Neural progenitor cell (in vitro differentiated cells): Measurements from ENCODE around the gene ITGB8. TPM values are rescaled to one million over a fixed set of nuclear protein-coding genes. Genes with fewer than 3 reads are reported as not detected.

ENCODE experiments used
- DNase-seq: peaks from one replicate; pipeline ENCODE4 v3.0.0-alpha.2; 2016; ENCODE audit warnings: low spot score
- H2AFZ ChIP-seq: fragments of 200-600 bp; sonication (generic); replicated peaks from 2 replicates; pipeline ENCODE4 v1.6.1; 2016; ENCODE audit warnings: antibody characterized with exemption
- H3F3A ChIP-seq: fragments of 200-600 bp; sonication (generic); 2 replicates; pipeline ENCODE4 v1.6.1; 2016; ENCODE audit warnings: antibody characterized with exemption, low read depth
- H3K27ac ChIP-seq: fragments of 200-600 bp; sonication (generic); 2 replicates; pipeline ENCODE4 v1.5.1; 2016; ENCODE audit warnings: mild to moderate bottlenecking
- H3K27me3 ChIP-seq: fragments of 200-600 bp; sonication (generic); 2 replicates; pipeline ENCODE4 v1.6.1; 2016; ENCODE audit warnings: mild to moderate bottlenecking, moderate library complexity
- H3K36me3 ChIP-seq: fragments of 200-600 bp; sonication (generic); 2 replicates; pipeline ENCODE4 v1.5.1; 2016
- H3K4me1 ChIP-seq: fragments of 200-600 bp; sonication (generic); 2 replicates; pipeline ENCODE4 v1.6.1; 2016; ENCODE audit warnings: mixed run types
- H3K4me2 ChIP-seq: fragments of 200-600 bp; sonication (generic); 2 replicates; pipeline ENCODE4 v1.6.1; 2016
- H3K4me3 ChIP-seq: fragments of 200-600 bp; sonication (generic); 2 replicates; pipeline ENCODE4 v1.5.1; 2016
- H3K79me2 ChIP-seq: fragments of 200-600 bp; sonication (generic); 2 replicates; pipeline ENCODE4 v1.6.1; 2016; ENCODE audit warnings: low read depth
- H3K9ac ChIP-seq: fragments of 200-600 bp; sonication (generic); 2 replicates; pipeline ENCODE4 v1.6.1; 2016
- H3K9me3 ChIP-seq: fragments of 200-600 bp; sonication (generic); 2 replicates; pipeline ENCODE4 v1.5.1; 2016; ENCODE audit warnings: low read depth
- H4K20me1 ChIP-seq: fragments of 200-600 bp; sonication (generic); 2 replicates; pipeline ENCODE4 v1.6.1; 2016; ENCODE audit warnings: low read depth
- H3K27ac Mint-ChIP-seq: 3 replicates; pipeline ENCODE4 v1.8.0; 2021; ENCODE audit warnings: mixed read lengths
- H3K27me3 Mint-ChIP-seq: 2 replicates; pipeline ENCODE4 v1.8.0; 2022; ENCODE audit warnings: low read depth, mild to moderate bottlenecking, inconsistent platforms, moderate library complexity, mixed read lengths; ENCODE audit not compliant: insufficient read depth
- H3K36me3 Mint-ChIP-seq: 3 replicates; pipeline ENCODE4 v1.8.0; 2021; ENCODE audit warnings: mixed read lengths
- H3K4me1 Mint-ChIP-seq: 3 replicates; pipeline ENCODE4 v1.8.0; 2021; ENCODE audit warnings: mixed read lengths
- H3K4me3 Mint-ChIP-seq: 3 replicates; pipeline ENCODE4 v1.8.0; 2021; ENCODE audit warnings: mild to moderate bottlenecking, moderate library complexity, mixed read lengths
- H3K9me3 Mint-ChIP-seq: 3 replicates; pipeline ENCODE4 v1.8.0; 2020; ENCODE audit warnings: mixed read lengths
- EZH2 ChIP-seq: fragments of 200-600 bp; sonication (generic); IDR thresholded peaks from 2 replicates; pipeline ENCODE4 v1.6.1; 2017; ENCODE audit warnings: antibody characterized with exemption, mild to moderate bottlenecking, moderate library complexity
- EZH2phosphoT487 ChIP-seq: fragments of 200-600 bp; sonication (generic); IDR thresholded peaks from 2 replicates; pipeline ENCODE4 v1.6.1; 2017; ENCODE audit warnings: antibody characterized with exemption
- total RNA-seq: library from RNA; depleted of rRNA; stranded (reverse); fragments of >200 nt; gene quantifications from 2 replicates; pipeline ENCODE4 v1.2.3, GENCODE V29; 2015; ENCODE audit warnings: low replicate concordance
- TF ChIP-seq, protein P1 (sequence below): fragments of 200-600 bp; sonication (generic); IDR thresholded peaks from 2 replicates; pipeline ENCODE4 v1.5.1; 2017; ENCODE audit warnings: antibody characterized with exemption, mild to moderate bottlenecking

ITGB8 gene
- total RNA-seq, 1 donor from 2014 or later, result 5.3 TPM

DNA sequence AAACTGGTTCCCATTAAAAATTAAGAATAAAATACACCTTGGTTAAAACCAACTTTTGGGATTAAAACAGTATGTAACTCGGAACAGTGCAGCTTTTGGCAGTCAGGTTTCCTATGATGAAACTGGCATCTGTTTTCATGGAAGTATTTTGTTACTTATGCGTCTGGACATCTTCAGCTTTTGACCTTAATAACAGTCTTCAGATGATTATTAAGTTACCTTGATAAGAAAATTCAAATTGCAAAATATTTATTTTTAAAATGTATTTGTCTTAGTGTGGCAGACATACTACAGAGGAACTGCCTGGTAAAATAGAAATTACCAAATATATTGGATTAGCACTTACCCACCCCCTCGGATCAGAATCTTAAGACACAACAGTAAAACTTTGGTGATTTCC lies 100.0 kb downstream of the ITGB8 start:
- no peak overlapping the region for H3K27ac ChIP-seq
- H3K27me3 Mint-ChIP-seq, result no peaks in the 10 kb centered on the region
- no peaks in the 10 kb centered on the region for H3K27me3 ChIP-seq
- no peaks in the 10 kb centered on the region for H3K4me1 Mint-ChIP-seq
- no peaks in the 10 kb centered on the region for H3K79me2 ChIP-seq
- H3K4me2 ChIP-seq, result no peak overlapping the region
- no peak overlapping the region for H2AFZ ChIP-seq
- H4K20me1 ChIP-seq, result no peaks in the 10 kb centered on the region
- no peak for DNase-seq
- H3F3A ChIP-seq, result no peaks in the 10 kb centered on the region
- H3K9me3 Mint-ChIP-seq, result no peaks in the 10 kb centered on the region
- H3K27ac Mint-ChIP-seq, result no peak overlapping the region
- no peak overlapping the region for H3K9ac ChIP-seq
- H3K9me3 ChIP-seq, result no peaks in the 10 kb centered on the region
- H3K36me3 ChIP-seq, result no peaks in the 10 kb centered on the region
- H3K4me1 ChIP-seq, result no peaks in the 10 kb centered on the region
- no peaks in the 10 kb centered on the region for H3K36me3 Mint-ChIP-seq
- no peak overlapping the region for H3K4me3 Mint-ChIP-seq
- no peak for TF ChIP-seq EZH2
- TF ChIP-seq EZH2phosphoT487, result no peak
- TF ChIP-seq, protein P1, sequence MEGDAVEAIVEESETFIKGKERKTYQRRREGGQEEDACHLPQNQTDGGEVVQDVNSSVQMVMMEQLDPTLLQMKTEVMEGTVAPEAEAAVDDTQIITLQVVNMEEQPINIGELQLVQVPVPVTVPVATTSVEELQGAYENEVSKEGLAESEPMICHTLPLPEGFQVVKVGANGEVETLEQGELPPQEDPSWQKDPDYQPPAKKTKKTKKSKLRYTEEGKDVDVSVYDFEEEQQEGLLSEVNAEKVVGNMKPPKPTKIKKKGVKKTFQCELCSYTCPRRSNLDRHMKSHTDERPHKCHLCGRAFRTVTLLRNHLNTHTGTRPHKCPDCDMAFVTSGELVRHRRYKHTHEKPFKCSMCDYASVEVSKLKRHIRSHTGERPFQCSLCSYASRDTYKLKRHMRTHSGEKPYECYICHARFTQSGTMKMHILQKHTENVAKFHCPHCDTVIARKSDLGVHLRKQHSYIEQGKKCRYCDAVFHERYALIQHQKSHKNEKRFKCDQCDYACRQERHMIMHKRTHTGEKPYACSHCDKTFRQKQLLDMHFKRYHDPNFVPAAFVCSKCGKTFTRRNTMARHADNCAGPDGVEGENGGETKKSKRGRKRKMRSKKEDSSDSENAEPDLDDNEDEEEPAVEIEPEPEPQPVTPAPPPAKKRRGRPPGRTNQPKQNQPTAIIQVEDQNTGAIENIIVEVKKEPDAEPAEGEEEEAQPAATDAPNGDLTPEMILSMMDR, result no peak
- no peak overlapping the region for H3K4me3 ChIP-seq

DNA sequence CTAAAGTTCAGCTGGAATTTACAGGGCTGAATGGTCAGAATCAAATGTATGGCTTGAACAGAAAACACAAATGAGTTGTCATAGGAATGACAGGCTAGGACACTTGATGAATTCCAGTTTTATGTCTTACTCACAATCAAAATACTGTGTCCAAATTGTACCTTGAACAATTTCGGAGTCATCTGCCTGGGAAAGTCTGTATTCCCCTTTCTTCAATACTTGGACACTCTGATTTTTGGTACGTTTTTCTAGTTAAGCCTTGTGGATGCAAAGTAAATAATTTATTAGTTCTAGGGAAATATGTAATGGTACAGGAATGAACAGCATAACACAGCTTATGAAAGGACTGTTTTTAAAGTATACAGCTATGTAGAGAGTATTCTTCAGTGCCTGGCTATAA lies 100.4 kb downstream of the ITGB8 start:
- H3K27me3 Mint-ChIP-seq, result no peaks in the 10 kb centered on the region
- no peak overlapping the region for H2AFZ ChIP-seq
- no peaks in the 10 kb centered on the region for H3K4me1 Mint-ChIP-seq
- no peak for DNase-seq
- H3K9me3 Mint-ChIP-seq, result no peaks in the 10 kb centered on the region
- H3K79me2 ChIP-seq, result no peaks in the 10 kb centered on the region
- no peaks in the 10 kb centered on the region for H3K36me3 ChIP-seq
- no peak for TF ChIP-seq EZH2phosphoT487
- no peak for TF ChIP-seq EZH2
- TF ChIP-seq, protein P1, result no peak
- no peak overlapping the region for H3K4me3 ChIP-seq
- no peak overlapping the region for H3K27ac Mint-ChIP-seq
- H3K4me3 Mint-ChIP-seq, result no peak overlapping the region
- H4K20me1 ChIP-seq, result no peaks in the 10 kb centered on the region
- H3K9me3 ChIP-seq, result no peaks in the 10 kb centered on the region
- no peak overlapping the region for H3K27ac ChIP-seq
- H3K9ac ChIP-seq, result no peak overlapping the region
- H3K4me2 ChIP-seq, result no peak overlapping the region
- H3K36me3 Mint-ChIP-seq, result no peaks in the 10 kb centered on the region
- H3K27me3 ChIP-seq, result no peaks in the 10 kb centered on the region
- no peaks in the 10 kb centered on the region for H3K4me1 ChIP-seq
- no peaks in the 10 kb centered on the region for H3F3A ChIP-seq

DNA sequence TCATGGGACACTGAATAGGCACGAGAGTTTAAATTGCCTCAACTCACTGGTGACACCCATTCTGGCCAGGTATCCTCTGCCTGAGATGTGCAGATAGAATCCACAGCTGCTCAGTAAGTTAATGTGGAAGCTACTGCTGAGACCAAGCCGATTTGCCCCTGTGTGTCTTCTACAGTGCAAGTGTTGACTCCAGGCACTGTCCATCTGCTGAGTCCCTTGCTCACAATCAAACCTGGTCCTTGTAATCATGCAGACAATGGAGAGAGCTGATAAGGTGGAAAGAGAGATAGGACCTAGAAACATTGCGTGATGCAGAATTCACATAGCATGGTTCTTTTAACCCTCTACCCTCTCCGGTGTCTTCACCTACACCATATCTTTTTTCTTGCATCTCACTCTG lies 101.4 kb downstream of the ITGB8 start:
- H3K9me3 ChIP-seq, result no peaks in the 10 kb centered on the region
- Mint-ChIP-seq H3K9me3 (no peaks in the 10 kb centered on the region), H3K4me1 (no peaks in the 10 kb centered on the region), H3K4me3 (no peak overlapping the region), H3K27me3 (no peaks in the 10 kb centered on the region), H3K27ac (no peak overlapping the region), H3K36me3 (no peaks in the 10 kb centered on the region)
- no peaks in the 10 kb centered on the region for H3K79me2 ChIP-seq
- H3K4me2 ChIP-seq, result no peak overlapping the region
- no peaks in the 10 kb centered on the region for H3K36me3 ChIP-seq
- H3K27ac ChIP-seq, result no peak overlapping the region
- no peak for DNase-seq
- no peaks in the 10 kb centered on the region for H3F3A ChIP-seq
- H2AFZ ChIP-seq, result no peak overlapping the region
- H4K20me1 ChIP-seq, result no peaks in the 10 kb centered on the region
- no peaks in the 10 kb centered on the region for H3K27me3 ChIP-seq
- H3K4me3 ChIP-seq, result no peak overlapping the region
- H3K9ac ChIP-seq, result no peak overlapping the region
- no peaks in the 10 kb centered on the region for H3K4me1 ChIP-seq
- TF ChIP-seq EZH2phosphoT487 (no peak), EZH2 (no peak)
- TF ChIP-seq, protein P1, result no peak
